Esophagus squamous epithelium (tissue), 5 donors: Measurements from ENCODE around the gene PRUNE2. TPM values are rescaled to one million over a fixed set of nuclear protein-coding genes. Genes with fewer than 3 reads are reported as not detected.

ENCODE experiments used
- DNase-seq: peaks from one replicate; lab custom pipeline; 2025; lab: John Stamatoyannopoulos, UW
- H3K27ac ChIP-seq, 4 donors: fragments of 200-600 bp; sonication (generic); one replicate each; pipeline ENCODE4 v1.5.1; 2016 to 2019; ENCODE audit warnings: mild to moderate bottlenecking in 1 of 4
- H3K27me3 ChIP-seq, 4 donors: fragments of 200-600 bp; sonication (generic); 1 replicate in 3 of 4; 2 replicates in 1 of 4; pipeline versions ENCODE4 v1.5.1 to v1.6.0; 2017 to 2021; ENCODE audit warnings: antibody characterized with exemption in 1 of 4
- H3K36me3 ChIP-seq, 3 donors: fragments of 200-600 bp; sonication (generic); one replicate each; pipeline ENCODE4 v1.5.1; 2016 to 2019
- H3K4me1 ChIP-seq, 3 donors: fragments of 200-600 bp; sonication (generic); one replicate each; pipeline ENCODE4 v1.5.1; 2017 to 2019
- H3K4me3 ChIP-seq, 4 donors: fragments of 200-600 bp; sonication (generic); 1 replicate in 3 of 4; 2 replicates in 1 of 4; pipeline ENCODE4 v1.5.1; 2016 to 2019; ENCODE audit warnings: mild to moderate bottlenecking in 2 of 4, moderate library complexity in 1 of 4
- H3K9me3 ChIP-seq, 3 donors: fragments of 200-600 bp; sonication (generic); one replicate each; pipeline ENCODE4 v1.5.1; 2016 to 2019
- POLR2A ChIP-seq, 4 donors: fragments of 450-650 bp; IDR thresholded peaks; one replicate each; pipeline ENCODE4 v1.6.1; 2017; ENCODE audit warnings: antibody characterized with exemption in 4 of 4, mild to moderate bottlenecking in 4 of 4, moderate library complexity in 3 of 4
- WGBS, 2 donors: methylation state at CpG; one replicate each; pipeline ENCODE4 v1.1.5; 2018; 5-methylcytosine and 5-hydroxymethylcytosine counted together
- intact Hi-C: fragments of 100-400 bp; cut with DNase I; formaldehyde crosslinking; loops from one replicate; pipeline ENCODE4 v1.15.0; 2022
- total RNA-seq, 4 donors: library from RNA; depleted of rRNA; stranded (reverse); fragments of >200 nt; gene quantifications; one replicate each; pipeline ENCODE4 v1.1.0, GENCODE V29; 2016
- TF ChIP-seq, protein P1 (sequence below), 6 experiments: fragments of 450-650 bp in 4 of 6; fragments of 200-600 bp in 2 of 6; sonication (generic) in 2 of 6; IDR thresholded peaks; one replicate each; pipeline ENCODE4 v1.5.1; 2016 to 2019; ENCODE audit warnings: antibody characterized with exemption in 6 of 6, mild to moderate bottlenecking in 4 of 6, moderate library complexity in 4 of 6
- donor health status: DM: yes; HTN: yes; CAD: no.

Gene PRUNE2
- total RNA-seq, 4 donors from 2014 or later = 9.9 to 126 (median 26.7) TPM

DNA sequence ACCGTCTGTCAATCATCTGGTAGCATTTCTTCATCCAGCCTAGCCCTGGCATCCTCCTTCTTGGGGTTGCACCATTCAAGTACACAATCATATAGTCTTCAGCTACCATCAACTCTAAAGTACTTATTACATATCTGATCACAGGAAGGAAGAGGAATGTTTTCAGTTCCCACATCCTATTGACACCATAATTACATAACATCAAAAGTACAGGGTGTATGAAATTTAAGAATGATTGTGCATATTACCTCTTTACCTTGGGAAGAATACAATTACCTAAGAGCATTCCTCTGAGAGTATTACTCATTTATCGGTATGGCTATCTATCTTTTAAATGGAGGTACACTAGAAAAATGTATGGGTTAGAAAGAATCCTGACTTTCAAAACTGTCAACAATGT is 268.5 kb downstream of the PRUNE2 start:
- H3K27ac ChIP-seq = no peak overlapping the region
- TF ChIP-seq, protein P1, sequence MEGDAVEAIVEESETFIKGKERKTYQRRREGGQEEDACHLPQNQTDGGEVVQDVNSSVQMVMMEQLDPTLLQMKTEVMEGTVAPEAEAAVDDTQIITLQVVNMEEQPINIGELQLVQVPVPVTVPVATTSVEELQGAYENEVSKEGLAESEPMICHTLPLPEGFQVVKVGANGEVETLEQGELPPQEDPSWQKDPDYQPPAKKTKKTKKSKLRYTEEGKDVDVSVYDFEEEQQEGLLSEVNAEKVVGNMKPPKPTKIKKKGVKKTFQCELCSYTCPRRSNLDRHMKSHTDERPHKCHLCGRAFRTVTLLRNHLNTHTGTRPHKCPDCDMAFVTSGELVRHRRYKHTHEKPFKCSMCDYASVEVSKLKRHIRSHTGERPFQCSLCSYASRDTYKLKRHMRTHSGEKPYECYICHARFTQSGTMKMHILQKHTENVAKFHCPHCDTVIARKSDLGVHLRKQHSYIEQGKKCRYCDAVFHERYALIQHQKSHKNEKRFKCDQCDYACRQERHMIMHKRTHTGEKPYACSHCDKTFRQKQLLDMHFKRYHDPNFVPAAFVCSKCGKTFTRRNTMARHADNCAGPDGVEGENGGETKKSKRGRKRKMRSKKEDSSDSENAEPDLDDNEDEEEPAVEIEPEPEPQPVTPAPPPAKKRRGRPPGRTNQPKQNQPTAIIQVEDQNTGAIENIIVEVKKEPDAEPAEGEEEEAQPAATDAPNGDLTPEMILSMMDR (IDR thresholded peaks at IDR 0.05) = no peak
- no peak for TF ChIP-seq POLR2A (IDR thresholded peaks at IDR 0.05)

DNA sequence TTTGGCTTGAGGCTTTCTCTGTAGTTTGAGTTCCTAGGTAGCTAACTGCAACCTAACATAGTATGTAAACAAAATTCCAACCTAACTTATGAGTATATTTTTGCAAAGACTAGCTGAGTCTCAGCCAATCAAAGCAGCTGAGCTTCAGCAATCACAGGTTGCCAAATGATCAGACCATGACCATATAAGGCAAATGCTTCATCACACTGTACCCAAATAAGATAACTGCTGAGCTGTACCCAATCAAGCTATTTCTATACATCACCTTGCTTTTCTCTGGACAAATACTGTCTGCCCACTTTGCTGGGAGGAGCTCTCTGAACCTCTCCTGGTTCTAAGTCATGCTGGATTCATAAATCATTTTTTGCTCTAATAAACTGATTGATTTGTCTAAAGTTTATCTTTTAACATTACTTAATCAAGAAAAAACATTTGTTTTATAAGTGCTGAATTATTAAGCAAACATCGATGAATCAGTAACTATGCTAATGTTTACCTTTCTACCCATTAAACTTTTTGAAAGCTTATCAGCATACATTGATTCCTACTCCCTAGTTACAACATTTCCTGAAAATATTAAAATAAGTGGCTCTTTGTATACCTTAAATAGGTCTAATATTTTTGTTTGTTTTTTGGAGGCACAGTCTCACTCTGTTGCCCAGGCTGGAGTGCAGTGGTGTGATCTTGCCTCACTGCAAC is 271.4 kb downstream of the PRUNE2 start:
- no peak for DNase-seq
- Histone ChIP-seq H3K9me3 (no peaks in the 10 kb centered on the region), H3K4me1 (no peaks in the 10 kb centered on the region), H3K4me3 (no peak overlapping the region), H3K27me3 (no peaks in the 10 kb centered on the region), H3K36me3 (peaks cover 0 to 10% (median 0%) of the 10 kb centered on the region in 3 donors), H3K27ac (no peak overlapping the region)
- 68 to 88% methylated on average over 1 of the region's 1 CpG for WGBS, 2 donors
- TF ChIP-seq, protein P1 (IDR thresholded peaks at IDR 0.05) = no peak
- no peak for TF ChIP-seq POLR2A (IDR thresholded peaks at IDR 0.05)
- intact Hi-C loops = no loop called here

More for the DNA sequence above, 268.5 kb downstream of the PRUNE2 start:
- Histone ChIP-seq H3K9me3 (no peaks in the 10 kb centered on the region), H3K36me3 (peaks cover 0 to 4% (median 0%) of the 10 kb centered on the region in 3 donors), H3K4me1 (no peaks in the 10 kb centered on the region), H3K4me3 (no peak overlapping the region), H3K27me3 (no peaks in the 10 kb centered on the region)
- 79 to 80% methylated on average over 2 of the region's 2 CpGs for WGBS, 2 donors
- DNase-seq = no peak
- intact Hi-C loops = no loop called here

GRCh38 chr9:76630916-76631315 is 275.0 kb downstream of the PRUNE2 start:
- no peak overlapping the region for H3K4me3 ChIP-seq
- 62 to 69% methylated on average over 3 of the region's 3 CpGs for WGBS, 2 donors
- intact Hi-C loops = no loop called here
- peaks cover 0 to 8% (median 0%) of the 10 kb centered on the region in 3 donors for H3K36me3 ChIP-seq
- H3K4me1 ChIP-seq = no peaks in the 10 kb centered on the region
- no peak overlapping the region for H3K27ac ChIP-seq
- no peaks in the 10 kb centered on the region for H3K9me3 ChIP-seq
- DNase-seq = no peak
- TF ChIP-seq, protein P1 (IDR thresholded peaks at IDR 0.05) = no peak
- TF ChIP-seq POLR2A (IDR thresholded peaks at IDR 0.05) = no peak
- H3K27me3 ChIP-seq = no peaks in the 10 kb centered on the region

GRCh38 chr9:76629205-76629990 is 276.5 kb downstream of the PRUNE2 start:
- H3K36me3 ChIP-seq = peaks cover 0 to 6% (median 0%) of the 10 kb centered on the region in 3 donors
- no peak overlapping the region for H3K27ac ChIP-seq
- intact Hi-C loops = no loop called here
- H3K9me3 ChIP-seq = no peaks in the 10 kb centered on the region
- DNase-seq = no peak
- H3K4me1 ChIP-seq = no peaks in the 10 kb centered on the region
- no peaks in the 10 kb centered on the region for H3K27me3 ChIP-seq
- TF ChIP-seq POLR2A (IDR thresholded peaks at IDR 0.05) = no peak
- TF ChIP-seq, protein P1 (IDR thresholded peaks at IDR 0.05) = no peak
- no peak overlapping the region for H3K4me3 ChIP-seq
- 60 to 64% methylated on average over 4 of the region's 4 CpGs for WGBS, 2 donors

DNA sequence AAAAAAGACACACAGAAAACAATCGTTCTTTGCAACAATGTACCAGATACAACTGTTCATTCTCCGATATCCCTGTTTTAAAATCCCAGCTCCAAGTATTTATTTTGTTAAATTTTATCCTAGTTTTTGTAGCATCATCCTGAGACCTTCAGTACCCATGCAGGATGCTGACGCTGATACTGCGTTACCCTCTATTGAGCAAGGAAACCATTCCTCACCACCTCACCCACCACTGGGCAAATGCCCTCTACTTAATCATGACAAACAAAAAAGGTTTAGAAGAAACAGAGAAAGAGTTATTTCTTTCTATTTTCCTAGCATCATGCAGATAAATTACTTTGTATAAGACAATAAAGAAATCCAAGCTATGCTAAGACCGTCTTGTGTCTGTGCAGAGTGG is 277.8 kb downstream of the PRUNE2 start:
- WGBS, 2 donors = 88 to 93% methylated on average over 5 of the region's 5 CpGs
- DNase-seq = no peak
- H3K36me3 ChIP-seq = peaks cover 0 to 6% (median 0%) of the 10 kb centered on the region in 3 donors
- TF ChIP-seq, protein P1 (IDR thresholded peaks at IDR 0.05) = no peak
- TF ChIP-seq POLR2A (IDR thresholded peaks at IDR 0.05) = no peak
- H3K27me3 ChIP-seq = no peaks in the 10 kb centered on the region
- H3K4me1 ChIP-seq = no peaks in the 10 kb centered on the region
- H3K27ac ChIP-seq = no peak overlapping the region
- intact Hi-C loops = no loop called here
- no peak overlapping the region for H3K4me3 ChIP-seq
- no peaks in the 10 kb centered on the region for H3K9me3 ChIP-seq
